Liver (tissue), 9 donors: ENCODE measurements around the gene DET1. TPM values are rescaled to one million over a fixed set of nuclear protein-coding genes. Genes with fewer than 3 reads are reported as not detected.

Source experiments
- DNase-seq: peaks from one replicate; pipeline ENCODE4 v3.0.0-alpha.2; 2017; ENCODE audit warnings: low spot score
- H3K27ac ChIP-seq, 2 donors: one replicate each; pipeline ENCODE4 v1.7.0; 2013; ENCODE audit warnings: inconsistent platforms in 2 of 2, low read length in 2 of 2, control low read depth in 1 of 2, low read depth in 1 of 2, mild to moderate bottlenecking in 1 of 2
- H3K27me3 ChIP-seq, 4 donors: one replicate each; pipeline versions ENCODE4 v1.6.1 to v1.7.0; 2013; ENCODE audit warnings: low read length in 3 of 4, inconsistent platforms in 1 of 4, mild to moderate bottlenecking in 1 of 4, moderate library complexity in 1 of 4; ENCODE audit not compliant: control insufficient read depth in 4 of 4, insufficient read depth in 4 of 4
- H3K36me3 ChIP-seq, 4 donors: one replicate each; pipeline versions ENCODE4 v1.6.1 to v1.7.0; 2013; ENCODE audit warnings: low read length in 3 of 4, mild to moderate bottlenecking in 3 of 4, low read depth in 1 of 4, moderate library complexity in 1 of 4; ENCODE audit not compliant: control insufficient read depth in 4 of 4, insufficient read depth in 3 of 4
- H3K4me1 ChIP-seq, 4 donors: one replicate each; pipeline versions ENCODE4 v1.6.1 to v1.7.0; 2013; ENCODE audit warnings: low read length in 3 of 4, mild to moderate bottlenecking in 3 of 4, moderate library complexity in 1 of 4; ENCODE audit not compliant: control insufficient read depth in 4 of 4, insufficient read depth in 4 of 4
- H3K4me3 ChIP-seq, 3 donors: one replicate each; pipeline versions ENCODE4 v1.6.1 to v1.7.0; 2013; ENCODE audit warnings: low read length in 3 of 3, control low read depth in 1 of 3, low read depth in 1 of 3, mild to moderate bottlenecking in 1 of 3
- H3K9ac ChIP-seq, 2 donors: one replicate each; pipeline ENCODE4 v1.7.0; 2013; ENCODE audit warnings: low read length in 2 of 2, mild to moderate bottlenecking in 2 of 2, moderate library complexity in 2 of 2, control low read depth in 1 of 2, low read depth in 1 of 2
- H3K9me3 ChIP-seq, 4 donors: one replicate each; pipeline versions ENCODE4 v1.6.1 to v1.7.0; 2013; ENCODE audit warnings: low read length in 3 of 4; ENCODE audit not compliant: control insufficient read depth in 4 of 4
- ATF3 ChIP-seq: IDR thresholded peaks from 2 replicates; pipeline ENCODE4 v1.6.1; 2016; ENCODE audit warnings: antibody characterized with exemption
- EGR1 ChIP-seq, 2 donors: IDR thresholded peaks; 2 replicates each; pipeline ENCODE4 v1.6.1; 2016 to 2018; ENCODE audit warnings: antibody characterized with exemption in 2 of 2, low read depth in 2 of 2
- FOXA1 ChIP-seq: IDR thresholded peaks from 2 replicates; pipeline ENCODE4 v1.6.1; 2016; ENCODE audit warnings: antibody characterized with exemption
- FOXA2 ChIP-seq: IDR thresholded peaks from 2 replicates; pipeline ENCODE4 v1.6.1; 2016; ENCODE audit warnings: antibody characterized with exemption
- GABPA ChIP-seq, 2 donors: IDR thresholded peaks in 1 of 2; conservative IDR thresholded peaks in 1 of 2; 2 replicates each; pipeline ENCODE4 v1.6.1; 2016; ENCODE audit warnings: antibody characterized with exemption in 2 of 2, mild to moderate bottlenecking in 1 of 2, moderate library complexity in 1 of 2
- HNF4A ChIP-seq, 2 donors: conservative IDR thresholded peaks; 2 replicates each; pipeline ENCODE4 v1.6.1; 2016; ENCODE audit warnings: antibody characterized with exemption in 2 of 2, mild to moderate bottlenecking in 2 of 2
- HNF4G ChIP-seq: IDR thresholded peaks from 2 replicates; pipeline ENCODE4 v1.6.1; 2016; ENCODE audit warnings: antibody characterized with exemption
- JUND ChIP-seq, 2 donors: IDR thresholded peaks; 2 replicates each; pipeline ENCODE4 v1.6.1; 2016; ENCODE audit warnings: antibody characterized with exemption in 2 of 2
- NR2F2 ChIP-seq: IDR thresholded peaks from 2 replicates; pipeline ENCODE4 v1.6.1; 2016; ENCODE audit warnings: antibody characterized with exemption
- RAD21 ChIP-seq, 2 donors: IDR thresholded peaks; 2 replicates each; pipeline ENCODE4 v1.6.1; 2016; ENCODE audit warnings: antibody characterized with exemption in 2 of 2, mild to moderate bottlenecking in 2 of 2
- RXRA ChIP-seq, 2 donors: IDR thresholded peaks; 2 replicates each; pipeline ENCODE4 v1.6.1; 2017 to 2018; ENCODE audit warnings: antibody characterized with exemption in 2 of 2, mild to moderate bottlenecking in 1 of 2
- SP1 ChIP-seq: IDR thresholded peaks from 2 replicates; pipeline ENCODE4 v1.6.1; 2018; ENCODE audit warnings: antibody characterized with exemption, mild to moderate bottlenecking
- TAF1 ChIP-seq: conservative IDR thresholded peaks from 2 replicates; pipeline ENCODE4 v1.6.1; 2016; ENCODE audit warnings: antibody characterized with exemption, mild to moderate bottlenecking
- YY1 ChIP-seq: IDR thresholded peaks from 2 replicates; pipeline ENCODE4 v1.6.1; 2016; ENCODE audit warnings: antibody characterized with exemption, mild to moderate bottlenecking
- ZBTB33 ChIP-seq: IDR thresholded peaks from 2 replicates; pipeline ENCODE4 v1.6.1; 2016; ENCODE audit warnings: antibody characterized with exemption
- WGBS: extraction: QIAGEN DNeasy Blood & Tissue Kit; methylation state at CpG from one replicate; pipeline ENCODE4 v1.1.7; 2013; 5-methylcytosine and 5-hydroxymethylcytosine counted together
- polyA plus RNA-seq, 2 donors: library from polyadenylated mRNA; stranded (reverse) in 1 of 2; unstranded in 1 of 2; fragments of 200-250 nt in 1 of 2; fragments of >200 nt in 1 of 2; fragmentation: Nextera tagmentation in 1 of 2; extraction: Ambion mirVana in 1 of 2; gene quantifications; one replicate each; pipeline versions ENCODE4 v1.2.1 to v1.2.3, GENCODE V29; 2013 to 2015
- total RNA-seq, 2 donors: library from RNA; depleted of rRNA; stranded (reverse); fragments of >200 nt; gene quantifications; one replicate each; pipeline ENCODE4 v1.2.3, GENCODE V29; 2014
- TF ChIP-seq, protein P1 (sequence below): fragments of 150-350 bp; IDR thresholded peaks from 2 replicates; pipeline ENCODE4 v1.5.1; 2017; ENCODE audit warnings: improper control_type of control experiment, low read depth, low read length; ENCODE audit not compliant: missing input control
- TF ChIP-seq, protein P2 (sequence below): IDR thresholded peaks from 2 replicates; pipeline ENCODE4 v1.6.1; 2016; ENCODE audit warnings: antibody characterized with exemption
- TF ChIP-seq, protein P3 (sequence below): IDR thresholded peaks from 2 replicates; pipeline ENCODE4 v1.6.1; 2016; ENCODE audit warnings: antibody characterized with exemption, mild to moderate bottlenecking
- donor health status: healthy.
- donor health status: healthy.
- donor health status: healthy.
- donor health status: healthy.
- donor health status: healthy.

The DET1 gene
- total RNA-seq (1 to 10 TPM; 3.2 to 5.4 TPM), polyA plus RNA-seq (1 to 10 TPM; 1.3 to 1.7 TPM)

DNA sequence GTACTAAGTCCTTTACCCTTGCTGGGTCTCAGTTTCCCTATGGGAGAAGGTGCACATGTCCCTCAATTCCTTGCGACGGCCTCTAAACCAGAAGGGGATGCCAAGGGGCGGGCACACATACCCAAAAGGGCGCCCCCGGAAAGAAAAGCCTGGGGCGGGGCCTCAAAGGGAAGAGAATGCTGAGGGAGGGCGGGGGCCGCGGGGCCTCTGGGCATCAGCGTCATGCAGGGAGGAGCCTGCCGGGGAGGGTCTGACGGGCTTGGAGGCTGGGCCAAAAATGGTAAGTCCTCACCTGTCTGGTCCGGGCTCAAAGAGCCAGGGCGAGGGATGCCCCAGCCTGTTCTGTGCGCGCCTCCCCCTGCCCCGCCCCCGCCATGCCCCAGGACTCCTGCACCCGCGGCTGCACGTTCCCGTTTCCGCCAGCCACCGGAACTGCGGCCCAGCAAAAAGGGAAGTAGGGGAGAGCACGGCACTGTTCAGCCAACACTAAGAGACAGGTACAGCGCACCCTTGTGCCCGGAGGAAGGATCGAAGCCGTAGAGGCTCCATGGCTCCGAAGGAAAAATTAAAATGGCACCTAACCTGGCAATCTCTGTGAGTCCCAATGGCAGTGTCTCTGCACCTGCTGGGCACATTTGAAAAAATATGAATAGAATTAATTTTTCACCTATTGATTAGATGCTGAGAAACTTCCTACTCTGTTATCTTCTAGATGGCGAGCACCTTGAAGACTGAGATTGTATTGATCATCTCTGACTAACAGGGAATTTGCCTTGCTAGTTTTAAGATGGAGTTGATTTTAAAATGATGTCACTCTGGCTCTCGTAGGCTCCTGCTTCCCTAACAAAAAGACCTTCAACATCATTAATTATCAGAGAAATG is at the start of gene DET1:
TSS of gene DET1 (minus strand) at position 434 of the 882 bp plus-strand sequence. CDS start 14,976 bp downstream, outside the sequence.
- Histone ChIP-seq H3K9ac (peak within 1 kb of the TSS in 1 of 2 donors; percentile 16), H3K4me3 (peak within 1 kb of the TSS; percentile 72 to 85 (median 77)), H3K27me3 (no peaks in the 10 kb centered on the region), H3K9me3 (no peaks in the 10 kb centered on the region), H3K36me3 (no peaks in the 10 kb centered on the region), H3K27ac (peak within 1 kb of the TSS; percentile 70 to 87), H3K4me1 (peaks cover 0 to 3% (median 2%) of the 10 kb centered on the region in 4 donors)
- DNase-seq: peak; percentile 91
- WGBS: 3% methylated on average over 33 of the region's 33 CpGs
- TF ChIP-seq HNF4A (conservative IDR thresholded peaks at IDR 0.05): peak; percentile 41 to 59
- TF ChIP-seq TAF1: peak; percentile 29
- peak; percentile 31 for TF ChIP-seq ZBTB33
- peak; percentile 80 to 95 for TF ChIP-seq GABPA (IDR thresholded peaks at IDR 0.05 in 1 of 2, conservative IDR thresholded peaks at IDR 0.05 in 1 of 2)
- peak; percentile 83 to 90 for TF ChIP-seq EGR1 (IDR thresholded peaks at IDR 0.05; ENCODE audit: low read depth in 2 of 2)
- TF ChIP-seq YY1: peak; percentile 97
- TF ChIP-seq, protein P1, sequence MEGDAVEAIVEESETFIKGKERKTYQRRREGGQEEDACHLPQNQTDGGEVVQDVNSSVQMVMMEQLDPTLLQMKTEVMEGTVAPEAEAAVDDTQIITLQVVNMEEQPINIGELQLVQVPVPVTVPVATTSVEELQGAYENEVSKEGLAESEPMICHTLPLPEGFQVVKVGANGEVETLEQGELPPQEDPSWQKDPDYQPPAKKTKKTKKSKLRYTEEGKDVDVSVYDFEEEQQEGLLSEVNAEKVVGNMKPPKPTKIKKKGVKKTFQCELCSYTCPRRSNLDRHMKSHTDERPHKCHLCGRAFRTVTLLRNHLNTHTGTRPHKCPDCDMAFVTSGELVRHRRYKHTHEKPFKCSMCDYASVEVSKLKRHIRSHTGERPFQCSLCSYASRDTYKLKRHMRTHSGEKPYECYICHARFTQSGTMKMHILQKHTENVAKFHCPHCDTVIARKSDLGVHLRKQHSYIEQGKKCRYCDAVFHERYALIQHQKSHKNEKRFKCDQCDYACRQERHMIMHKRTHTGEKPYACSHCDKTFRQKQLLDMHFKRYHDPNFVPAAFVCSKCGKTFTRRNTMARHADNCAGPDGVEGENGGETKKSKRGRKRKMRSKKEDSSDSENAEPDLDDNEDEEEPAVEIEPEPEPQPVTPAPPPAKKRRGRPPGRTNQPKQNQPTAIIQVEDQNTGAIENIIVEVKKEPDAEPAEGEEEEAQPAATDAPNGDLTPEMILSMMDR: peak; percentile 71
- TF ChIP-seq FOXA2: no peak
- TF ChIP-seq NR2F2: peak; percentile 63
- TF ChIP-seq, protein P2, sequence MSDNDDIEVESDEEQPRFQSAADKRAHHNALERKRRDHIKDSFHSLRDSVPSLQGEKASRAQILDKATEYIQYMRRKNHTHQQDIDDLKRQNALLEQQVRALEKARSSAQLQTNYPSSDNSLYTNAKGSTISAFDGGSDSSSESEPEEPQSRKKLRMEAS: no peak
- no peak for TF ChIP-seq FOXA1
- peak; percentile 52 to 72 for TF ChIP-seq RAD21 (IDR thresholded peaks at IDR 0.05)
- peak; percentile 7 to 25 for TF ChIP-seq JUND (IDR thresholded peaks at IDR 0.05)
- peak; percentile 66 for TF ChIP-seq SP1
- TF ChIP-seq ATF3: no peak
- TF ChIP-seq HNF4G: peak; percentile 15
- TF ChIP-seq, protein P3, sequence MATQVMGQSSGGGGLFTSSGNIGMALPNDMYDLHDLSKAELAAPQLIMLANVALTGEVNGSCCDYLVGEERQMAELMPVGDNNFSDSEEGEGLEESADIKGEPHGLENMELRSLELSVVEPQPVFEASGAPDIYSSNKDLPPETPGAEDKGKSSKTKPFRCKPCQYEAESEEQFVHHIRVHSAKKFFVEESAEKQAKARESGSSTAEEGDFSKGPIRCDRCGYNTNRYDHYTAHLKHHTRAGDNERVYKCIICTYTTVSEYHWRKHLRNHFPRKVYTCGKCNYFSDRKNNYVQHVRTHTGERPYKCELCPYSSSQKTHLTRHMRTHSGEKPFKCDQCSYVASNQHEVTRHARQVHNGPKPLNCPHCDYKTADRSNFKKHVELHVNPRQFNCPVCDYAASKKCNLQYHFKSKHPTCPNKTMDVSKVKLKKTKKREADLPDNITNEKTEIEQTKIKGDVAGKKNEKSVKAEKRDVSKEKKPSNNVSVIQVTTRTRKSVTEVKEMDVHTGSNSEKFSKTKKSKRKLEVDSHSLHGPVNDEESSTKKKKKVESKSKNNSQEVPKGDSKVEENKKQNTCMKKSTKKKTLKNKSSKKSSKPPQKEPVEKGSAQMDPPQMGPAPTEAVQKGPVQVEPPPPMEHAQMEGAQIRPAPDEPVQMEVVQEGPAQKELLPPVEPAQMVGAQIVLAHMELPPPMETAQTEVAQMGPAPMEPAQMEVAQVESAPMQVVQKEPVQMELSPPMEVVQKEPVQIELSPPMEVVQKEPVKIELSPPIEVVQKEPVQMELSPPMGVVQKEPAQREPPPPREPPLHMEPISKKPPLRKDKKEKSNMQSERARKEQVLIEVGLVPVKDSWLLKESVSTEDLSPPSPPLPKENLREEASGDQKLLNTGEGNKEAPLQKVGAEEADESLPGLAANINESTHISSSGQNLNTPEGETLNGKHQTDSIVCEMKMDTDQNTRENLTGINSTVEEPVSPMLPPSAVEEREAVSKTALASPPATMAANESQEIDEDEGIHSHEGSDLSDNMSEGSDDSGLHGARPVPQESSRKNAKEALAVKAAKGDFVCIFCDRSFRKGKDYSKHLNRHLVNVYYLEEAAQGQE: peak; percentile 67
- peak; percentile 30 to 40 for TF ChIP-seq RXRA (IDR thresholded peaks at IDR 0.05)
